CD4-positive, alpha-beta T cell treated with Interleukin-12 subunit alpha and Interleukin-12 subunit beta, for 1 hour (primary cell): ENCODE data around the gene OR8I2.
"Not testable (repeated sequence)": the region's sequence is repeated elsewhere in the genome, so short reads cannot be mapped to it uniquely, and the experiment has no call there.

ENCODE experiments used
- DNase-seq: peaks from one replicate; pipeline ENCODE4 v3.0.0-alpha.2; 2020

OR8I2 gene

DNA sequence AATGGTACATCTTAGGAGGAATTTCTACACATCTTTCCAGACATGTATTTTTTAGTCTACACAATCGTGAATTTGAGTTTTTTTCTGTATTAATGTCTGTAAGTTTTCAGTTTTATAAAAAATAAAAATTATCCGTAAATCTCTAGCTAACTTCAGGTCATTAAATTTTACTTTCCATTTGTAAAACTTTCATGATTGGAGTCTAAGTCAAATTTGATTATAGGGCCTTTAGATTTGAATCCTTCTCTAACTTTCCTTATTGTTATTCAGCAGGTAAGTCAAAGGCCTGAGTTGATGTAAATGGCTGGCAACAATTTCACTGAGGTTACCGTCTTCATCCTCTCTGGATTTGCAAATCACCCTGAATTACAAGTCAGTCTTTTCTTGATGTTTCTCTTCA is at the start of gene OR8I2:
OR8I2 (plus strand) TSS at position 301 of the 400 bp plus-strand sequence; CDS start at position 301, 0 bp downstream.
- no peak for DNase-seq

DNA sequence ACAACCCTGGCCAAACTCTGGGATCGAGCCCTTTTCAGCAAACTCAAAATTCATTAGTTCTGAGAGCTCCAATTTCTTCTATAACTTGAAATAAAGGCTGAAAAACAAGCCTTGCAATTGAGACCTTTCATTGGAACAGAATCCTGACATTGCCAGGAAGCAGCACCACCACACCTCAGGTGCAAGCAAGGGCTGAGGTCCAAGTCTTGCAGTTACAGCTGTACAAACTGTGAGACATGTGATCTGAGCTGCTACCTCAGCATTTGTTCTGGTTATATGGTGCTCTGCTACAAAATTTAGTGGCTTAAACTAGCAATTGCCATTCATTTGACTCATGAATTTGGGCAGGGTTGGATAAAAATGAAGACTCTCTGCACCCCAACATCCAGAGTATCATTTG is 47.6 kb upstream of the OR8I2 start:
- no peak for DNase-seq

DNA sequence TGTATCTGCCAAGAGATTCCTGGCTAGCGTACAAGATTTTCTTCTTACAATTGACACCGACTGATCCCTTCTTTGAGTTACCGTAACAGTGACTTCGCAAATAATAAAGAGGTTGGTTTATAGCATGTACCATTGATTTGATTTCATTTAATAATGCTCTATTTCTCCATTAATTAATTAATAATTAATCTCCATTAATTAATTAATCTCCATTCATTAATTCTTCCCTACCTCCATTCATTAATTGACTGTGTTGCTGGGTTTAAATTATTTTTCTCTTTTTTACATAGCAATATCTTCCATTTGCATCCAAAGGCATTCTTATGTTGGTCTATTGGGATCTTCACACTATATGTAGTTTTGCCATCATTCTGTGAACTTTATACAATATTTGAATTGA is 44.6 kb upstream of the OR8I2 start:
- no peak for DNase-seq

DNA sequence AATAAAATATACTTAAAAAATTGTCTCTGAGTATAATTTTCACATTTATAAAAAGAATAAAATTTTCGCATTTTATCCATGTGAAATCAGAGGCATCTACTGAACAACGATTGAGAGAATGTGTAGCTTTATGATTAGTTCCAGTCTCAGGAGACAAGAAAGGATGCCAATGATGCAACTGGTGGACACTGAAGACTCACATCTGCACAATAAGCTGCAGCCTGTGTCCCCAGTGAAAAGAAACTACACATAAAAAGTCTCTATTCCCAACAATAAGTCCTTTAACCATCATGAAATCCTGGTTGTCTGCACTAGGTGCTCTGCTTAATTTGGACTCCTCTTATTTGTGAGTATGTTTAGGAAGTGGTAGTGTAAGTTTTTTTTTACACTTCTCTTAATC is 43.6 kb upstream of the OR8I2 start:
- no peak for DNase-seq

DNA sequence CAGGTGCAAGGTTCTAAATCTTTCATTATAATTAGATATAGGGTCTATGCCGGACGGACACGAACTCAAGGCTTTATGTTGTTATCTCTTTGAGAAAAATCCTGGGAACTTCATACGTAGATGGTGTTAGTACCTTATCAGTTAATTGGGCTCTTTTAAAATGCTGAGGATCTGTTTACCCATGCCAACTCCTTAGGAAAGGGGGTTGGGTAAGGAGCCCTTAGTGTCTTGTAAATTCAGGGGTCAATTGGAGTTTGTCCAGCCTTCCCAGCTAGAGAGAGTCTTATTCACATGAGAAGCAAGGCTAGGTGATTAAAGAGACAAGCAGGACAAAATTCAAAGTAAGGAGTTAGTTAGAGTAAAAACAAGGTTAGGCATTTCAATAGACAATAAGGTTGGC is 36.7 kb upstream of the OR8I2 start:
- not testable (repeated sequence) for DNase-seq

DNA sequence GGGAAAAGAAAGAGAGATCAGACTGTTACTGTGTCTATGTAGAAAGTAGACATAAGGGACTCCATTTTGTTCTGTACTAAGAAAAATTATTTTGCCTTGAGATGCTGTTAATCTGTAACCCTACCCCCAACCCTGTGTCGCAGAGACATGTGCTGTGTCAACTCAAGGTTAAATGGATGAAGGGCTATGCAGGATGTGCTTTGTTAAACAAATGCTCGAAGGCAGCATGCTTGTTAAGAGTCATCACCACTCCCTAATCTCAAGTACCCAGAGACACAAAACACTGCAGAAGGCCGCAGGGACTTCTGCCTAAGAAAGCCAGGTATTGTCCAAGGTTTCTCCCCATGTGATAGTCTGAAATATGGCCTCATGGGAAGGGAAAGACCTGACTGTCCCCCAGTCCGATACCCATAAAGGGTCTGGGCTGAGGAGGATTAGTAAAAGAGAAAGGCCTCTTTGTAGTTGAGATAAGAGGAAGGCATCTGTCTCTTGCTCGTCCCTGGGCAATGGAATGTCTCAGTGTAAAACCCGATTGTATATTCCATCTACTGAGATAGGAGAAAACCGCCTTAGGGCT is 35.4 kb upstream of the OR8I2 start:
- DNase-seq: not testable (repeated sequence)

DNA sequence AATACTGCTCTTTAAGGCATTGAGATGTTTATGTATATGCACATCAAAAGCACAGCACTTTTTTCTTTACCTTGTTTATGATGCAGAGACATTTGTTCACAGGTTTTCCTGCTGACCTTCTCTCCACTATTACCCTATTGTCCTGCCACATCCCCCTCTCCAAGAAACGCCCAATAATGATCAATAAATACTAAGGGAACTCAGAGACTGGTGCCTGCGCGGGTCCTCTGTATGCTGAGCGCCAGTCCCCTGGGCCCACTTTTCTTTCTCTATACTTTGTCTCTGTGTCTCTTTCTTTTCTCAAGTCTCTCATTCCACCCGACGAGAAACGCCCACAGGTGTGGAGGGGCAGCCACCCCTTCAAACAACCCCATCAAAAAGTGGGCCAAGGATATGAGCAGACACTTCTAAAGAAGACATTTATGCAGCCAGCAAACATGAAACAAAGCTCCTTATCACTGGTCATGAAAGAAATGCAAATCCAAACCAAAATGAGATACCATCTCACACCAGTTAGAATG is 34.8 kb upstream of the OR8I2 start:
- DNase-seq: not testable (repeated sequence)

DNA sequence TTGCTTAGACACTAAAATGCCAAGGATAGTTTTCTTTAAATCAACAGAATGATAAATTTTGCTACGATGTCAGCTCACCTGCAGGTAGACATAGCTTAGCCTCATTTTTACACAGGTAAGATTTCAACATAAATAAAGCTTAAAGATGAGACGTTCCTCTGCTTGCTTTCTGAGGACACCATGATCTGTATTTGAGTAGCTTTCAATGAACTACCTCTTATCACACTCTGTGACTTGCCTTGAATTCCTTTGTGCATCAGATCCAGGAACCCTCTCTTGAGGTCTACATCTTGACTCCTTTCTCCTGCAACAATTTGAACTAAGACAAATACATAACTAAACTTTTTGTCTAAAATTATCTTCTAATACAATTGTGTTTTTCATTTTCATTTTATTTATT is 26.1 kb upstream of the OR8I2 start:
- DNase-seq: no peak

DNA sequence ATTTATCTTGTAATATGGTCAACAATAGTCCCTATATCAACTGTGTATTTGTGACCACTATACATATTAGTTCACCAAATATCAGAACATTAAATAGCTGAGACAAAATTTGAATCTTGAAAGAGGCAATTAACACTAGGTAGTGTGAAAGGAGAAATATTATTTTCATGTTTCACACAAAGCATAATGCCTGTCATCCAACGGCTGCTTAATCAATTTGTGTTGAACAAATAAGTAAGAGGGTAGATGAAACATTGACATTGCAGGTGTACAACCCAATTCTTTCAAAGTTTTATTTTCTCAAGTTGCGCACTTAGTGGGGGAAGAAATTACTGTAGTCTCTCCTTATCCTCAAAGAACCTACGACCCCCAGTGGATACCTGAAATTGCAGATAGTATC is 3.4 kb upstream of the OR8I2 start:
- no peak for DNase-seq

DNA sequence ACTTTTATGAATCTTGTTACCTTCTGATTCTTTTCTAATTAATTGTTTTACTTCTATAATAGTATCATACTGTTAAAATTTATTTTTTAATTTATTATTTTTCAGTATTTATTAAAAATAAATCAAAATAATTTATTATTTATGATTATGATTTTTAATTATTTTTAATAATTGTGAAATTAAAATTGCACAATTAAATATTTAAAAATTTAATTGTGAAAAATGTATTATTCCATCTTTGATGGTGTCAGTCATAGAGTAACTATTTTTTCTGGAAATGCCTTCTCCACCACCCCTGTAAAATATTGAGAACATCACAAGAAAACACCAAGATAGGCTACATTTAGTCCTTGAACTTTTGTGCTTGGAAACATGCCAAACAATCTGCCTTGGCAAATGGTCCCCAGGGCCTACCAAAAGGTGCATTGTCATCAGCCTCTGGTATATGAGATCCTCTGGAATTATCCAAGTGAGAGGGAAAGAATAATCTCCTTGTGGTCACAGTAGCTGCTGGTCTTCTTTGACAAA is 10.2 kb downstream of the OR8I2 start, which contains the start of gene OR8H2:
OR8H2 (plus strand) TSS at position 478 of the 528 bp plus-strand sequence. CDS start 1,356 bp downstream, outside the sequence.
- DNase-seq: no peak

DNA sequence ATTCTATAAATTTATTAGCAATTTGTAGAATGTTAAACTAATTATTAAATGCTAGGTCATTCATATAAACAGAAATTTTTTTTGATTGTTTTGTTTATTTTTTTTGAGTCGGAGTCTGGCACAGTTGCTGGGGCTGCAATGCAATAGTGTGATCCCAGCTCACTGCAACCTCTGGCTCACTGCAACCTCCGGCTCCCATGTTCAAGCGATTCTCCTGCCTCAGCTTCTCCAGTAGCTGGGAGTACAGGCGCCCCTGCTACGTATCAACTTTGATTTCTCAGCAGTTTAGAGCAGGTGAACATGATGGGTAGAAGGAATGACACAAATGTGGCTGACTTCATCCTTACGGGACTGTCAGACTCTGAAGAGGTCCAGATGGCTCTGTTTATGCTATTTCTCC is 29.0 kb downstream of the OR8I2 start, which contains the start of gene OR8H3:
OR8H3 (plus strand) TSS at position 301 of the 400 bp plus-strand sequence; CDS start at position 301, 0 bp downstream.
- no peak for DNase-seq

DNA sequence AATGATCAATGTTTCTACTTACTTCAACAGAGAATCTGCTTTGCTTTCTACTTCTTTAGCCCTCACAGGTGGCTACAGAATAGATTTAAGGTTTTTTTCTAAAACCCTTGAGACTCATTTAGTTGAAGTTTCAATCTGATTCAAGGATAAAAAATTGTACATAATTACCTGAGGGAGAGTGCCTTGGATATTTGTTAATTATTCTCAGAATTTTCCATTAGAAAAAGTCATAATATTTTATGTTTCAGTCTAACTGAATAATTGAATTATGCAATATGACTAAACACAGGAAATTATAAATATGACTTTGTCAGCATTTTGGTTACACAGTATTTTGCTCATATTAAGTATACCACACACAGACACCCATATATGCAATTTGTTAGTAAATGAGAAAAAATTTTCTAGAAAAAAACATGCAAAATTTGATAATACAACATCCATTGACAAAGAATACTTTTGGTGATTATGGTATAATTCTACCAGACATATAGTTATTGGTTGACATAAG is 47.1 kb downstream of the OR8I2 start, which contains the start of gene OR8J3:
OR8J3 (minus strand) TSS at position 51 of the 511 bp plus-strand sequence. CDS start 2,483 bp downstream, outside the sequence.
- no peak for DNase-seq

DNA sequence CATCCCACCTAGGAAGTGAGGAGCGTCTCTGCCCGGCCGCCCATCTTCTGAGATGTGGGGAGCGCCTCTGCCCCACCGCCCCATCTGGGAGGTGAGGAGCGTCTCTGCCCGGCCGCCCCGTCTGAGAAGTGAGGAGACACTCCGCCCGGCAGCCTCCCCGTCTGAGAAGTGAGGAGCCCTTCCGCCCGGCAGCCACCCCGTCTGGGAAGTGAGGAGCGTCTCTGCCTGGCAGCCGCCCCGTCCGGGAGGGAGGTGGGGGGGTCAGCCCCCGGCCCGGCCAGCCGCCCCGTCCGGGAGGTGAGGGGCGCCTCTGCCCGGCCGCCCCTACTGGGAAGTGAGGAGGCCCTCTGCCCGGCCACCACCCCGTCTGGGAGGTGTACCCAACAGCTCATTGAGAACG is 50.6 kb downstream of the OR8I2 start:
- DNase-seq: not testable (repeated sequence)
